Adrenal gland (tissue), 12 donors: ENCODE data around the gene TMEM43. TPM values are rescaled to one million over a fixed set of nuclear protein-coding genes. Genes with fewer than 3 reads are reported as not detected.

Source experiments
- DNase-seq, 7 donors: peaks; one replicate each; pipeline ENCODE4 v3.0.0-alpha.2; 2019 to 2020
- H3K27ac ChIP-seq, 5 donors: fragments of 200-600 bp; sonication (generic) in 4 of 5; 1 replicate in 3 of 5; 2 replicates in 2 of 5; pipeline versions ENCODE4 v1.5.1 to v1.8.0; 2016 to 2020; ENCODE audit warnings: mild to moderate bottlenecking in 1 of 5
- H3K27me3 ChIP-seq: fragments of 200-600 bp; 2 replicates; pipeline ENCODE4 v1.8.0; 2021
- H3K36me3 ChIP-seq, 2 donors: fragments of 200-600 bp; replicated peaks in 1 of 2; 1 replicate in 1 of 2; 2 replicates in 1 of 2; pipeline versions ENCODE4 v1.5.1 to v1.8.0; 2018 to 2022
- H3K4me1 ChIP-seq, 2 donors: fragments of 200-600 bp; replicated peaks in 1 of 2; 1 replicate in 1 of 2; 2 replicates in 1 of 2; pipeline versions ENCODE4 v1.5.1 to v1.8.0; 2018 to 2021
- H3K4me3 ChIP-seq, 4 donors: fragments of 200-600 bp; sonication (generic) in 3 of 4; one replicate each; pipeline ENCODE4 v1.5.1; 2016 to 2018
- H3K9me3 ChIP-seq, 3 donors: fragments of 200-600 bp; sonication (generic) in 1 of 3; replicated peaks in 1 of 3; 1 replicate in 2 of 3; 2 replicates in 1 of 3; pipeline versions ENCODE4 v1.5.1 to v1.8.0; 2016 to 2021
- POLR2A ChIP-seq, 2 donors: fragments of 450-650 bp; IDR thresholded peaks; one replicate each; pipeline ENCODE4 v1.6.1; 2017; ENCODE audit warnings: antibody characterized with exemption in 2 of 2, mild to moderate bottlenecking in 2 of 2, moderate library complexity in 1 of 2
- WGBS, 4 donors: extraction: QIAGEN DNeasy Blood & Tissue Kit in 2 of 4; methylation state at CpG; one replicate each; pipeline versions ENCODE4 v1.1.5 to v1.1.7; 2013 to 2017; 5-methylcytosine and 5-hydroxymethylcytosine counted together
- intact Hi-C, 2 donors: fragments of 100-400 bp; cut with DNase I; formaldehyde crosslinking; loops; one replicate each; pipeline versions ENCODE4 v1.14.1 to v1.15.0; 2022 to 2023
- polyA plus RNA-seq, 3 donors: library from polyadenylated mRNA; stranded (reverse); fragments of 200-250 nt in 2 of 3; fragments of 350-450 nt in 1 of 3; fragmentation: Illumina TruSeq in 1 of 3; extraction: RNeasy Lipid Tissue Mini Kit (QIAGEN cat#74804) in 1 of 3; gene quantifications; one replicate each; pipeline ENCODE4 v1.2.3, GENCODE V29; 2013 to 2014
- total RNA-seq, 9 donors: library from RNA; depleted of rRNA in 4 of 9; stranded (reverse); fragments of >200 nt in 4 of 9; fragments of 120-200 nt in 1 of 9; fragmentation: NEBNext Ultra II Directional in 1 of 9; extraction: Animal tissue kit (Norgen Biotek cat#: 25700) in 1 of 9; gene quantifications; one replicate each; pipeline versions ENCODE4 v1.1.0 to v1.2.4, GENCODE V29; 2013 to 2023
- TF ChIP-seq, protein P1 (sequence below), 6 experiments: fragments of 450-650 bp in 4 of 6; fragments of 200-600 bp in 2 of 6; sonication (generic) in 1 of 6; IDR thresholded peaks; 1 replicate in 5 of 6; 2 replicates in 1 of 6; pipeline versions ENCODE4 v1.5.1 to v1.8.0; 2016 to 2021; ENCODE audit warnings: antibody characterized with exemption in 6 of 6, mild to moderate bottlenecking in 2 of 6, moderate library complexity in 1 of 6
- donor health status: healthy with polysubstance abuse.
- donor health status: Bipolar disorder and iron deficiency.
- donor health status: DM: yes; HTN: yes; CAD: no.
- donor health status: DM: no; HTN: no; CAD: no.
- donor health status: DM: no; HTN: no; CAD: no.
- donor health status: DM: yes; HTN: yes; CAD: no.

TMEM43 gene
- total and polyA plus RNA-seq, 12 donors = 40.0 to 79.1 (median 56.5) TPM

- H3K4me1 ChIP-seq = peaks cover 0 to 4% of the 10 kb centered on the region in 2 donors
- no peak for DNase-seq
- no peak overlapping the region for H3K27ac ChIP-seq
- no peak for TF ChIP-seq POLR2A (IDR thresholded peaks at IDR 0.05)
- TF ChIP-seq, protein P1, sequence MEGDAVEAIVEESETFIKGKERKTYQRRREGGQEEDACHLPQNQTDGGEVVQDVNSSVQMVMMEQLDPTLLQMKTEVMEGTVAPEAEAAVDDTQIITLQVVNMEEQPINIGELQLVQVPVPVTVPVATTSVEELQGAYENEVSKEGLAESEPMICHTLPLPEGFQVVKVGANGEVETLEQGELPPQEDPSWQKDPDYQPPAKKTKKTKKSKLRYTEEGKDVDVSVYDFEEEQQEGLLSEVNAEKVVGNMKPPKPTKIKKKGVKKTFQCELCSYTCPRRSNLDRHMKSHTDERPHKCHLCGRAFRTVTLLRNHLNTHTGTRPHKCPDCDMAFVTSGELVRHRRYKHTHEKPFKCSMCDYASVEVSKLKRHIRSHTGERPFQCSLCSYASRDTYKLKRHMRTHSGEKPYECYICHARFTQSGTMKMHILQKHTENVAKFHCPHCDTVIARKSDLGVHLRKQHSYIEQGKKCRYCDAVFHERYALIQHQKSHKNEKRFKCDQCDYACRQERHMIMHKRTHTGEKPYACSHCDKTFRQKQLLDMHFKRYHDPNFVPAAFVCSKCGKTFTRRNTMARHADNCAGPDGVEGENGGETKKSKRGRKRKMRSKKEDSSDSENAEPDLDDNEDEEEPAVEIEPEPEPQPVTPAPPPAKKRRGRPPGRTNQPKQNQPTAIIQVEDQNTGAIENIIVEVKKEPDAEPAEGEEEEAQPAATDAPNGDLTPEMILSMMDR (IDR thresholded peaks at IDR 0.05) = no peak
- peaks cover 0 to 26% of the 10 kb centered on the region in 2 donors for H3K36me3 ChIP-seq
- H3K27me3 ChIP-seq = no peaks in the 10 kb centered on the region
- intact Hi-C loops = no loop called here
- WGBS, 4 donors = 76 to 87% (median 82%) methylated on average over 4 of the region's 4 CpGs
- H3K4me3 ChIP-seq = no peak overlapping the region
- H3K9me3 ChIP-seq = no peaks in the 10 kb centered on the region
Observed at GRCh38 chr3:14188041-14188754, 63.3 kb downstream of the TMEM43 start.

Other genes starting within 250 kb of the TMEM43 start
- gene WNT7A, start 245.0 kb upstream of the TMEM43 start, total RNA-seq = under 1 TPM in 1 of 9 donors, not detected in 8; under 0.01 TPM
- gene WNT7A, start 245.0 kb upstream of the TMEM43 start, polyA plus RNA-seq = not detected
- gene CHCHD4, start 182 bp upstream of the TMEM43 start, total RNA-seq = 10 to 100 TPM; 10.2 to 34.6 (median 18.2) TPM
- 10 to 100 TPM; 10.1 to 39.0 (median 11.7) TPM for gene CHCHD4, start 182 bp upstream of the TMEM43 start, polyA plus RNA-seq
- gene XPC, start 53.5 kb downstream of the TMEM43 start, total RNA-seq = 10 to 100 TPM; 15.6 to 66.5 (median 32.8) TPM
- 10 to 100 TPM; 20.4 to 30.7 (median 21.2) TPM for gene XPC, start 53.5 kb downstream of the TMEM43 start, polyA plus RNA-seq
- 10 to 100 TPM in 4 of 9 donors, 1 to 10 TPM in 5; 5.8 to 16.0 (median 9.8) TPM for gene LSM3, start 53.8 kb downstream of the TMEM43 start, total RNA-seq
- 10 to 100 TPM in 1 of 3 donors, 1 to 10 TPM in 2; 4.1 to 25.8 (median 6.1) TPM for gene LSM3, start 53.8 kb downstream of the TMEM43 start, polyA plus RNA-seq